CD4-positive, alpha-beta T cell treated with Interleukin-17A for 1 hour (primary cell): Measurements from ENCODE around the gene NACC2.
"Not testable (repeated sequence)": the region's sequence is repeated elsewhere in the genome, so short reads cannot be mapped to it uniquely, and the experiment has no call there.

Experiments
- DNase-seq: peaks from one replicate; pipeline ENCODE4 v3.0.0-alpha.2; 2020

The NACC2 gene

DNA sequence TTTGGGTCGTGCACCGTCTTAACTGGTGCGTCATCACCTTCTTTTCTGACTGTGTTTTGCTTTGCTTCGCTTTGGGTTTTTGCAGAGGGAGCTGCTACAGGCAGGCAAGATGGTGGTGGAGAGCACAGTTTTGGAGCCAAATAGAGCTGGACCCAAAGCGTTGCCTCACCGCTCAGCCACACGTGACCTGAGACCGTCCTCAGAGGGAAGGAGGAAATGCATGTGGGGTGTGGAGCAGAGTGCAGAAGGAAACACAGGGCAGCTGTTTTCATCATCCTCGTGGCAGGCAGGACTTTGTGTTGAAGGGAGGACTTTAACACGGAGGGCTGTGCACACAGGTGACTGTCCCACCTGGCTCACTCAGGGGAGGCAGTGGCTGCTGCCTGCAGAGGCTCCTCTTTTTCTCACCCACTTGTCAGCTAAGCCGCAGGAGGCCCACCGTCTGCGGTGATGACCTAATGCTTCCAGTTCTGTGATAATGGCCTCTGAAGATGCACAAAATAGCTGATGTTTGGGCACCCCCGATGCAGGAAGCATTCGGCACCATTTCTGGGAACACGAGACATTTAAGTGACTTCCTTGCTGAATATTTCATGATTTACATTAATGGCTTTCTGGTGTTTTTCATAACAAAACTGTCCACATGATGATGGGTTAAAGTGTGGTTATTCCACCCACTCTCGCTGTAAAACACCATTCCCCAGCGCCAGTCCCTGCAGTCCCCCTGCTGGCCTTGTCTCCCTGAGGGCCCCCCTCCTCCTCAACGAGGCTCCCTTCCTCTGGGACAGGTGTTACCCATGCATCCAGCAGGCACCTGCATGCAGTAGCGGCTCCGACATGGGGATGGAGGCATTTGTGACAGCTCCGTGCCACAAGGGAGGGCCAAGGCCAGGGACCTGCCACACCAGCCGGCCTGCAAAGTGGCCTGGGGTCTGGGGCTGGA, 121.5 kb downstream of the NACC2 start:
- DNase-seq, result no peak

DNA sequence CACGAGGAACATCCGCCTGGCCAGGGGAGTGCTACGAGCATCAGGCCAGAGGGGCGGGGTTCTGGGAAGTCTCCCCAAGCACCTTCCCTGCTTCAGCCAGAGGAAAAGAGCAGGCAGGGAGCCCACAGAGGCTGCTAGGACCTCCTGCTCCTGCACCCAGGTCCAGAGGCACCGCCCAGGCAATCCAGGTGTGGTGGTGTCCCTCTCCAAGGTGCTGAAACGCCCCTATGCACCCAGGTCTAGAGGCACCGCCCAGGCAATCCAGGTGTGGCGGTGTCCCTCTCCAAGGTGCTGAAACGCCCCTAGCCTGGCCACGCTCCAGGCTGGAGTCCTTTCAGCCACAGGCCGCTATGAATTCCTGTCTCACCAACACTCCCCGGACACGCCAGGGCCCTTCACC, 123.2 kb downstream of the NACC2 start:
- DNase-seq, result peak; percentile 55

- no peak for DNase-seq
Observed at GRCh38 chr9:135971111-135971766, 123.8 kb downstream of the NACC2 start.

DNA sequence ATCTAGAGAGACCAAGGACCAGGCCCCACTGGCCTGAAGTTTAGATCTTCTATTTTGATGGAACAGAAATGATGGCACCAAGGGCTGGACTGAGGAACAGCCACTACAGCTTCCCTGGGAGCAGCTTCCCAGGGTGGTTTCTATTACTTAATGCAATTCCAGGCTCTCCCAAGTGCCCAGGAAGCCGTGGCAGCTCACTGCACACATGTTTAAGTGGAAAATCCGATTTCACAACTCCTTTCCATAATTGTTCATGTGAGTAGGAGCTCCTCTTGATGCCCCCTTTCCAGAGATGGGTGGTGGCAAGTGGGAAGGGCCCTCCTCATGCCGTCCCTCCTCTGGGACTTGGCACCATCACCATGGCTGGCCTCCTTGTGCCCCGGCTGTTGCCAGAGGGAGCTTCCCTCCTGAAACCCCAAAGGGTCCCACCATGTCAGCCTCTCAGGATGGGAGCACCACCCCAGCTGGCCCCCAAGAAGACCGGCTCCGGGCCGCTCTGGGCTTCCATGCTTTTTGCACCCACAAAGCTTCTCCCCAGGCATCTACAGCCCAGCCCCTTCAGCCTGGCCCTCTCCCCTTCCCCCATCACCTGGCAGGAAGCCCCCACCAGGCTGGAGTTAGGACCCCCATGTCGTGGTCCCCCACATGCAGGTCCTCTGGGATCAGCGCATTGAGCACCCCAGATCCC, 124.8 kb downstream of the NACC2 start:
- DNase-seq, result no peak

DNA sequence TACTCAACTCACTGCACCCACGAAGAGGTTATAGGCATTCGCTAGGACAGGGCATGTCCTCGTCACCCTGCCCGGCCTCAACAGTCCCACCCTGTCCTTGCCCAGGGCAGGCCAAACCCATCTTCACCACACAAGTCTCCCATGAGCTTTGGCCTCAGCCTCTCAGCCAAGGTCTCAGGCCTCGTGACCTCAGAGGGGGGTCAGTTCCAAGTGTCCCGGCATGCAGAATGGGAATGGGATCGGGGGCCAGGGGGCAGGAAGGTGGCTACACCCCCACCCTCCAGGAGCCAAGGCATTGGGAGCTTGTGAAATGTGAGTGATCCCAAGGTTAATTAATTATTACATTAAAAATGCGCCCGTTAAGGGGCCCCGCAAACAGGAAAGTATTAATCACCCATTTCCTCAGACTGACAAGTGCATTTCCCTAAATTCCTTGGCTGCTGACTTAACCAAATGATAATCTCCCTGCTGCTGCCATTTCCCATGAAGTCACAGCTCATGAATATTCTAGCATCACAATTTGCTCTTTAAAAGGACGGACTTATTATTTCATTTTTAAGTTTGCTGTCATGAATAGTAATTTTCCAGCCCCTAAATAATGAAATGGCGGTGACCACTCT, 125.9 kb downstream of the NACC2 start:
- no peak for DNase-seq

DNA sequence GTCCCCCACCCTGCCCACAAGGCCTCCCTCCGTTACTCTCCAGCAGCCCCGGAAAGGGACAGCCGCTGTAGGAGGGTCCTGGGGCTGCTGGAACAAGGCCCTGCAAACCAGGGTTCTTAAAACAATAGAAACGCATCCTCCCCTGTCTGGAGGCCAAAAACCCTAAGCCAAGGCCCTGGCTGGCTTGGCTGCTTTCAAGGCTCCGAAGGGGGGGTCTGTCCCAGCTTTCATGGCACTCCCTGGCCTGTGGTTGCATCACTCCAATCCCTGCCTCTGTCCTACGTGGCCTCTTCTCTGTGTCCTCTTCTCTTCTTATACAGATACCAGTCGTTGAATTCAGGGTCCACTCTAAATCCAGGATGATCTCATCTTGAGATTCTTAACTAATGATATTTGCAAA, 126.5 kb downstream of the NACC2 start:
- no peak for DNase-seq

DNA sequence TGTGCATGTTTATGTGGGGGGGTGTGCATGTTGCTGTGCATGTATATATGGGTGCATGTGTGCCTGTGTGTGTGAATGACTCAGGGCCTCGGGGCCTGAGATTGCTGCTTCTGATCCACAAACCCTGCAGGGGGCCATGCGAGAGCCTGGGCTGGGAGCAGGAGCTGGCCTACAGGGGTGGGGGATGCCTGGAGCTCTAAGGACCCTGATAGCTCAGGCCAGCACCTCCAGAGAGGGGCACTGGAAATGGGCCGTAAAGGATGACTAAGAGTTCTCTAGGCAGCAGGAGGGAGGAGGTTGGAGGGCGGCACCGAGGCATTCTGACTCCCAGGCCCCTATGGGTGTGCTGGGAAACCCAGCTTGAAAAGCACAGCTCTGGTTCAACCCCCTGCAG, 127.0 kb downstream of the NACC2 start:
- no peak for DNase-seq

DNA sequence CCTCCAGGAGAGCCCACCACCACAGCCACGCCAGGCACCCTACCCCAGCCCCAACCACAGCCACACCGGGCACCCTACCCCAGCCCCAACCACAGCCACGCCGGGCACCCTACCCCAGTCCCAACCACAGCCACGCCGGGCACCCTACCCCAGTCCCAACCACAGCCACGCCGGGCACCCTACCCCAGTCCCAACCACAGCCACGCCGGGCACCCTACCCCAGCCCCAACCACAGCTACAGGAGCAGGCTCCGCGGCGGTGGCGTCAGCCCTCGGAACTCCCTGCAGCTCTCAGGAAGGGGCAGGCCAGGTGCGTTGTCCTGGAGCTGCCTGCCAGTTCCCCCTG, 128.2 kb downstream of the NACC2 start:
- DNase-seq, result not testable (repeated sequence)

DNA sequence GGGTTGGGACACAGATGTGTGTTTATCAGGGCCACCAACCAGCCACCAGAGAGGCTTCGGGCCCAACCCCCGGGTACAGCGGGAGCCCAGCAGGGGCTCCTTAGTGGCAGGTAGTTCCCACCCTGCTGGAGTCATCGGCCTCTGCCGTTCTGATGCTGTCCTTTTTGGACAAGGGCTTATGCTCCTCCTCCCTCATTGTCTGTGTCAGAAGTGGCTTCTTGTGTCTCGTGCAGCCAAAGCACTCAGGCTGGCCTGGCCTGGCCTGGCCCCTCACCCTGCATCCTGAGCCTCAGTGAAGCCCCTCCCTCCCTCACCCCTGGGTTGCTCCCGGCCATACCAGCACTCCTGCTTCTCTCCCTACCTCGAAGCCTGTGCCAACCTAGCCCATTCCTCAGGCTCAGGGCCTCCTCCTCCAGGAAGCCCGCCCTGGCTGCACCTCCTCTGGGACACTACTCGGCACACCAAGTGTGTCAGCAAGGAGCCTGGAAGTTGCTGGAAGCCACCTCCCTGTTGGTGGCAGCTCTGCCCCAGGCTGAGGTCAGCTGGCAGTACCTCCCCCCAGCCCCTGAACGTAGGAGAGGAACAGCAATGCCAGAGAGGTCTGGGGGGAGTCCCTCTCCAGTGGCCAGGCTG, 129.8 kb downstream of the NACC2 start:
- no peak for DNase-seq

DNA sequence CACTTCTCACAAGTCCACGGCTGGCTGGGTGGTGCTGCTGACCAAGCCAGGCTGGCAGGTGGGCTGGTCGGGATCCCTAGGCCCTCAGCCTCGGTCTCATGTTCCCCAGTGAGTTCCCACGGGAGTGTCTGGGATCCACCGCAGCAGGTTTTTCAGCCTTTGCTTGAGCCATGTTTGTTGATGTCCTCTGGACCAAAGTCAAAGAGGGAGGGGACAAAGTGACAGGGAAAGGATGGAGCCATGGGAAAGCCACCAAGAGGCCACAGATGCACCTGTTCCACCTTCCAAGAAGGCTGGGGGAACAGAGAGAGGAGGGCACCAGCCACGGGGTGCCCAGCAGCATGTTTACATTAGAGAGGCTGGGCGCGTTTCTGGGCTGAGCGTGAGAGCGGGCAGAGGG, 131.2 kb downstream of the NACC2 start:
- DNase-seq, result no peak

GRCh38 chr9:135963338-135963737, 131.8 kb downstream of the NACC2 start:
- no peak for DNase-seq

GRCh38 chr9:135962696-135963307, 132.3 kb downstream of the NACC2 start:
- no peak for DNase-seq

- DNase-seq, result no peak
Observed at GRCh38 chr9:135961811-135962695, 133.0 kb downstream of the NACC2 start.

- DNase-seq, result peak; percentile 95
Observed at GRCh38 chr9:135961277-135961715, 133.8 kb downstream of the NACC2 start, which contains the start of gene UBAC1. TSS of gene UBAC1 (minus strand) at chr9:135961373. CDS start at chr9:135961162, 211 bp downstream.

DNA sequence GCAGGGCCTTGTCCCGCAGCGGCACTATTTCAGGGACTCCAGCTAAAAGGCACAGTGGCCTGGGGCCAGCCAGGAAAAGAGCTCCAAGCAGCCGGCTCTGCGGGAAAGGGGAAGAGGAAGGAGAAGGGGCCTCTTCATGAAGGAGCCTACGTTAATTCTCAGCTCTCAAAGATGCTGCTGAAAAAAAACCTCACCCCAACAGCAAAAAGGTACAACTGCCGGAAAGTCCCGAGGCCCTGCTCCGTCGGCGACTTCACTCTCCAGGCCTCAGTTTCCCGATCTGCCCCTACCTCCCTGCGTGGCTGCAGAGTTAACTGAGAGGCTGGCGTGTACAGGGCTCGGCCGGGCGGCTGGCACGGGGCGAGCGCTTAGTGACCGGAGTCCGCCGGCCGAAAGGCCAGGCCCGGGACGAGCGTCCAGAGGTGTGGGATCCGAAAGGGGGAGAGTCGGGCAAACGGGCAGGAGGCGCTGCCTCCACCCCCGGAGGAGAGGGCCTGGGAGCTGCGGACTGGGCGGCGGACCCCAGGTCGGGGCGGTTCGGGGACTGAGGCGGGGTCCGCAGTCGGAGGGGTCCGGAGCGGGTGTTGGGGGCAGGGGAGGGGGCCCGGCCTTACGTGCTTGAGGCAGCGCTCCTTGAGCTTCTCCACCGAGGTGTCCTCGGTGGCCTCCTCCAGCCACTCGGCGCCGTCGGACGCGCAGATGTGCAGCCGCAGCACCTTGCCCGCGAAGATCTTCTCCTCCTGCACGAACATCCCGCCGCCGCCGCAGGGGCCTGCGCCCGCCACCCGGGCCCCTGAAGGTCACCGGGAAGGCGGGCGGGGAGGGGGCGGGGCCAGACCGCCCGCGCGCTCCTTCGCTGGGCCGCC, 134.4 kb downstream of the NACC2 start:
- no peak for DNase-seq

- no peak for DNase-seq
Observed at GRCh38 chr9:135959814-135960213, 135.3 kb downstream of the NACC2 start.

DNA sequence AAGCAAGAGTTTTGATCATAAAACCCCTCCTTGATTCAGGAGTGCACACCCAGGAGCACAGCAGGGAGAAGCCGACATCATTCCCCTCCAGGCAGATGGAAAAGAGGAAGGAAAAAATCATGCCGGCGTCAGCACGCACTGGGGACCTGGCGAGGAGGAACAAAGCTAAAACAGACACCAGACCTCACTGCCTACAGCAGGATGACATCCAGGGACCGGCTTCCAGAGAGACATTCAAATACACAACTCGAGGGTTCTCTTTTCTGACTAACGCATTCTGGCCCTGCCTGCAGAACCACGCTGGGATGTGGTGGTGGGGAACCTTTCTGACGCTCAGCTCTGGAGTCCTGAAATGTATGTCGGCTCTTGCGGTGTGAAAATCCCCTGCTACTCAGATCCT, 136.6 kb downstream of the NACC2 start:
- no peak for DNase-seq

DNA sequence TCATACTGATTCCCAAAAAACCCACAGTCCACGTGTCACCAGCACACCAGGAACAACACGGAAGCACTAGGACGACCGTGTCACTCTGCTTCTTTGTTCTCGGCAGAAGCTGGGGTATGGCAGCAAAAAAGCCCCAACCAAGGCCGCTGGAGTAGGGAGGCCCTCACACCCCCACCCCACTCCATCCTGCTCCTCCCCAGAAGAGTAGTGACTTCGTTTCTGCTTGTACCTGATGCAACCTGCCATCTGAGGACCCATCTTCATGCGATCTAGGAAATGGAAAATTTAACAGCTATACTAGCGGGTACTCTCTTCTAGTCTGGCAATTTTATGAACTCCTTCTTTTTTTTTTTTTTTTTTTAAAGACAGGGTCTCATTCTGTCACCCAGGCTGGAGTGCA, 137.7 kb downstream of the NACC2 start:
- no peak for DNase-seq

DNA sequence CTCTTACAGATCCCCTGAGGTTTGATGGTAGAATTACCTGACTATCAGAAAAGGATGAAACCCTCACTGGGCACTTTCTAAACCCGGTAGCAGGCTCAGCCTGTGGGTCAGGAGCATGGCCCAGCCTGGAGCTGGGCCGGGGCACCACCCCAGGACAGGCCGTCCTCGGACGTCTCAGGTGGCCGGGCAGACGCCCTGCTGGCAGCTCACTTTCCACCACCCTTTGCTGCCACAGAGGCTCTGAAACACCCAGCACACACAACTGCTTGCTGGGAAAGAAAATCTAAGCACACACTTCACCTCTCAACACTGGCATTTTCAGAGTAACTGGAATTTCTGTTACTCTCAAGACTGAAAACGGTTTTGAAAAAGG, 138.3 kb downstream of the NACC2 start:
- DNase-seq, result no peak
